Natural killer cell treated with Interleukin-12 subunit alpha and Interleukin-12 subunit beta and Interleukin-15 and Interleukin-18, amount 100 ng/mL, for 72 hours (primary cell): ENCODE results near the gene NIFK. TPM values are rescaled to one million over a fixed set of nuclear protein-coding genes. Genes with fewer than 3 reads are reported as not detected.
"Not testable (repeated sequence)": the region's sequence is repeated elsewhere in the genome, so short reads cannot be mapped to it uniquely, and the experiment has no call there.

Source experiments
- ATAC-seq, 2 donors: fragments of 150-1000 bp; cut with Tn5 transposase in 1 of 2; sonication (Bioruptor Pico), chemical (Tn5 transposase) in 1 of 2; 2 replicates each; pipeline ENCODE4 v1.10.0; 2021
- DNase-seq: peaks from one replicate; pipeline ENCODE4 v3.0.0; 2022; ENCODE audit warnings: low spot score
- H3K27ac Mint-ChIP-seq, 2 donors: 1 replicate in 1 of 2; 2 replicates in 1 of 2; pipeline ENCODE4 v1.8.0; 2022; ENCODE audit warnings: mixed read lengths in 2 of 2, mild to moderate bottlenecking in 1 of 2, moderate library complexity in 1 of 2
- H3K27me3 Mint-ChIP-seq, 2 donors: 1 replicate in 1 of 2; 2 replicates in 1 of 2; pipeline ENCODE4 v1.8.0; 2022; ENCODE audit warnings: mixed read lengths in 2 of 2
- H3K36me3 Mint-ChIP-seq: one replicate; pipeline ENCODE4 v1.8.0; 2022; ENCODE audit warnings: mixed read lengths
- H3K4me1 Mint-ChIP-seq, 2 donors: 1 replicate in 1 of 2; 2 replicates in 1 of 2; pipeline ENCODE4 v1.8.0; 2022; ENCODE audit warnings: low read depth in 2 of 2, mixed read lengths in 2 of 2, mild to moderate bottlenecking in 1 of 2
- H3K4me3 Mint-ChIP-seq: one replicate; pipeline ENCODE4 v1.8.0; 2022; ENCODE audit warnings: mixed read lengths
- H3K9me3 Mint-ChIP-seq: 2 replicates; pipeline ENCODE4 v1.8.0; 2022; ENCODE audit warnings: mixed read lengths
- total RNA-seq, 2 donors: library from RNA; stranded (reverse); gene quantifications; one replicate each; pipeline ENCODE4 v1.2.3, GENCODE V29; 2022

The NIFK gene
- total RNA-seq, 2 donors from 2014 or later, result 90.6 to 105 TPM

GRCh38 chr2:121716126-121716525, 20.5 kb downstream of the NIFK start:
- Mint-ChIP-seq H3K27ac (no peak overlapping the region), H3K36me3 (no peaks in the 10 kb centered on the region)

DNA sequence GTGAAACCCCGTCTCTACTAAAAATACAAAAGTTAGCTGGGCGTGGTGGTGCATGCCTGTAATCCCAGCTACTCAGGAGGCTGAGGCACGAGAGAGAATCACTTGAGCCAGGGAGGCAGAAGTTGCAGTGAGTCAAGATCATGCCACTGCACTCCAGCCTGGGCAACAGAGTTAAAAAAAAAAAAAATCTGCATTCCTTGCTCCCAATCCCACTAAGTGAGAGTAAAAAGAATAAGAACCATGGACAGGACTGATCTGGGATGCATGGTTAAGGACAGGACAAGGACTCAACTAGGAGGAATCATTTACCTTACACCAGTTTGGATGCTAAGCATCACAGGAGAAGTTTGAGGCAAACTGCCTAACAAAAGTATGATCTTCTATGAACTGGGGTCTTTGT, 25.2 kb downstream of the NIFK start:
- not testable (repeated sequence) for H3K9me3 Mint-ChIP-seq, DNase-seq, ATAC-seq, H3K27ac Mint-ChIP-seq, H3K4me3 Mint-ChIP-seq, H3K27me3 Mint-ChIP-seq, H3K4me1 Mint-ChIP-seq, H3K36me3 Mint-ChIP-seq

More at GRCh38 chr2:121716126-121716525, 20.5 kb downstream of the NIFK start:
- ATAC-seq (no peak), DNase-seq (no peak)
- Mint-ChIP-seq H3K9me3 (no peaks in the 10 kb centered on the region), H3K27me3 (no peaks in the 10 kb centered on the region), H3K4me1 (peaks cover 5% of the 10 kb centered on the region in 2 donors), H3K4me3 (no peak overlapping the region)

DNA sequence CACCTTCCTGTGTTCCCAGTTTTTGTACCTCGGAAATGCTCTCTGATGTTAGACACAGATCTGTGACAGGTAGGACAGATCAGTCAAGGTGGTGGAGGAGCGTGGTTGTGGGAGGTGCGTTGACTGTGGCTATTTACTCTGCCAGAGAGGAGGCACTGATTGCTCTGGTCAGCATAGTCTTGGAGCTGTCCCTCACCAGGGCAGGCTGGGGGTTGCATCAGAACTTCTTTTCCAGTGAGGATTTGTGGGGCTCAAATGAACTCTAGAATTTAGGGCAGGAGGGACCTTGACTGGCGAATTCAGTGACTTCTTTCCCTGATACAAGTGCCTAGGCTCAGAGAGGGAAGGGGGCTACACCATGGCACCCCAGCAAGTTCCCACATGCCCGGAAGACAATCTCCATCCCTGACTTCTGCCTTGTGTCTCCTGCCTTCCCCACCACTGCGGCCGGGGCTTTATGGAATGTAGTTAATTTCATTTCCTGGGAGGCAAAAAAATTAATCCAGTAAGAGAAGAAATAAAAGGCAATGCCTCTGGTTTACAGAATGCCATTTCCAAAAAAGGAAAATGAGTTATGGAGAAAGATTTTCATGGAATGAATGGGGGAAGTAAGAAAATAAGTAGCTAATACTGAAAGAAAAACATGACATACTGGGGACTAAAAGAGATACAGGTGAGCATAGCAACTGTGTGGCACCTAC, 26.1 kb downstream of the NIFK start:
- ATAC-seq (no peak), DNase-seq (no peak)
- Mint-ChIP-seq H3K4me3 (no peak overlapping the region), H3K36me3 (no peaks in the 10 kb centered on the region), H3K9me3 (no peaks in the 10 kb centered on the region), H3K27ac (no peak overlapping the region), H3K4me1 (no peaks in the 10 kb centered on the region), H3K27me3 (no peaks in the 10 kb centered on the region)

GRCh38 chr2:121709776-121710469, 26.8 kb downstream of the NIFK start:
- no peaks in the 10 kb centered on the region for H3K36me3 Mint-ChIP-seq
- no peak for DNase-seq
- no peaks in the 10 kb centered on the region for H3K27me3 Mint-ChIP-seq
- H3K4me3 Mint-ChIP-seq, result no peak overlapping the region
- no peaks in the 10 kb centered on the region for H3K9me3 Mint-ChIP-seq
- no peak for ATAC-seq
- peaks cover 0 to 2% of the 10 kb centered on the region in 2 donors for H3K4me1 Mint-ChIP-seq
- H3K27ac Mint-ChIP-seq, result no peak overlapping the region

DNA sequence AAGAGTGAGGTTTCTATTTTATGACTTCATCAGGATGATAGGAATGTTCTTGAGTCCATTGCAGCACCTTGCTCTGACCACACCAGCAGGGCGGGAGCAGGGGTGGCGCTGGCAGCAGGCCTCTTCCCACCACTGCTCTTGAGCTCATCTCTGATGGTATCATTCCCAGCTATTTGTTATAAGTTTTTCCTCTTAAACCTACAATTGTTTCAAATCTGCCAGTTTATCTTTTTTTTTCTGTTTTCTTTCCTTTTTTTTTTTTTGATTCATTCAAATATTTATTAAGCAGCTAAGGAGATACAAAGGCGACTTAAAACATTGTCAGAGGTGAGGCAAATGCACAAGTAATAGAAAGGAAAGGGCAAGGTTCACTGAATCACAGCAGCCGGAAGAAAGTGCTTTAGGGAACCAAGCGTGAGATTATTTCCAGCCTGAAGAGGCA, 28.7 kb downstream of the NIFK start:
- Mint-ChIP-seq H3K27ac (no peak overlapping the region), H3K9me3 (no peaks in the 10 kb centered on the region), H3K4me3 (no peak overlapping the region), H3K4me1 (peaks cover 0 to 2% of the 10 kb centered on the region in 2 donors), H3K36me3 (no peaks in the 10 kb centered on the region), H3K27me3 (no peaks in the 10 kb centered on the region)
- ATAC-seq (no peak), DNase-seq (no peak)

- H3K36me3 Mint-ChIP-seq, result no peaks in the 10 kb centered on the region
- H3K4me1 Mint-ChIP-seq, result peaks cover 3 to 5% of the 10 kb centered on the region in 2 donors
- H3K27me3 Mint-ChIP-seq, result no peaks in the 10 kb centered on the region
- H3K9me3 Mint-ChIP-seq, result no peaks in the 10 kb centered on the region
- ATAC-seq (no peak), DNase-seq (no peak)
- no peak overlapping the region for H3K4me3 Mint-ChIP-seq
- no peak overlapping the region for H3K27ac Mint-ChIP-seq
Measured at GRCh38 chr2:121707344-121707919, 29.2 kb downstream of the NIFK start.

DNA sequence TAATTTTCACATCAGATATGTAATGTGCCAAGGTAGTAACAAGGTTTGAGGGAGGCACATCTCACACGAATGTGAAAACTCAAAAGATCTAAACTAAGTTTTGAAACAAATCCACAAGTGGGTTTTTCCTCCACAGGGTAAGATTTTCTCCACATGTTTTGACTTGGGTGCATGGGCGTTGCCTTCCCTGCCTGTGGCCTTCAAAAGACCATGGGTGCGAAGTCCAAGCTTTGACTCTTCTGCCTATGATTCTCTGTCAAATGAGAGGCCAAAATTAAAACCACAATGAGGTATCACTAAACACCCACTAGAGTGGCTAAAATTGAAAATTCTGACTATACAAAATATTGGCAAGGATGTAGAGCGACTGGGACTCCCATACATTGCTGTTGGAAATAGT, 30.7 kb downstream of the NIFK start:
- no peak overlapping the region for H3K27ac Mint-ChIP-seq
- no peaks in the 10 kb centered on the region for H3K9me3 Mint-ChIP-seq
- DNase-seq, result no peak
- H3K4me3 Mint-ChIP-seq, result no peak overlapping the region
- H3K36me3 Mint-ChIP-seq, result no peaks in the 10 kb centered on the region
- no peaks in the 10 kb centered on the region for H3K27me3 Mint-ChIP-seq
- ATAC-seq, result no peak
- peaks cover 17 to 18% of the 10 kb centered on the region in 2 donors for H3K4me1 Mint-ChIP-seq

DNA sequence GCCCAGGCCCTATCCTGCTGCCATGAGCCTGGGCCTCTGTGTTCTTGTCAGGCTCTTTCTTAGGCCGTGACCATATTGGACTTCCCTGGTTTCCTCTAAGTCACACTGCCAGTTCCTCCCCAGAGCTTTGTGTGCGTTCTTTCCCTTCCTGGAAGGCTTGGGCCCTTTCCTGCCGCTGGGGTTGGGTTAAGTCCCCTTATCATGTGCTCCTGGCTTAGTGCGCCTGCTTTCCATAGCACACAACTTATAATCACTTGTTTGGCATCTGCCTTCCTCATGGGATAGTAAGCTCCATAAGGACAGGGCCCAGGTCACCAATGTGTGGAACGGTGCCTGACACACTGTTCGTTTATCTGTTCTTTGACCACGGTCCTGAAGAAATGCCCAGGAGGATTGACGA, 31.3 kb downstream of the NIFK start:
- Mint-ChIP-seq H3K27ac (no peak overlapping the region), H3K4me3 (no peak overlapping the region)
- no peak for DNase-seq

DNA sequence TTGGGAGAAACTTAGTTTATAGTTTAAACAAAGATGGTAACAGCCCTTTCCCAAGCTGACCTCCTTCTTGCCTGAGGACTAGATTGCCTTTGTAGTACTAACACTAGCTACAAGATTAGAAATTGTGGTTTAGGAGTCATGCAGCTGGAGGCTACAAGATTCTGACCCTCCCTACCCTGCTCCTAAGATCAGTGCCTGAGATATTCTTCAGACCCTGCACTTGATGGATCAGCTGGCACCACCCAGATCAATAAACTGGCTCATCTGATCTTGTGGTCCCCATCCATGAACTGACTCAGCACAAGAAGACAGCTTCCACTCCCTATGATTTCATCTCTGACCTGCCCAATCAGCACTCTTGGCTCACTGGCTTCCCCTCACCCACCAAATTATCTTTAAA, 34.9 kb downstream of the NIFK start:
- not testable (repeated sequence) for H3K27me3 Mint-ChIP-seq, H3K36me3 Mint-ChIP-seq, ATAC-seq, H3K9me3 Mint-ChIP-seq, DNase-seq
- H3K4me1 Mint-ChIP-seq, result peaks cover 50 to 51% of the 10 kb centered on the region in 2 donors
- peak overlapping the region; percentile 69 for H3K4me3 Mint-ChIP-seq
- H3K27ac Mint-ChIP-seq, result peak overlapping the region; percentile 96 to 99

More for the DNA sequence above, 31.3 kb downstream of the NIFK start:
- Mint-ChIP-seq H3K9me3 (no peaks in the 10 kb centered on the region), H3K36me3 (no peaks in the 10 kb centered on the region), H3K4me1 (peaks cover 22 to 24% of the 10 kb centered on the region in 2 donors), H3K27me3 (no peaks in the 10 kb centered on the region)
- ATAC-seq, result no peak

- no peaks in the 10 kb centered on the region for H3K9me3 Mint-ChIP-seq
- peaks cover 49 to 50% of the 10 kb centered on the region in 2 donors for H3K4me1 Mint-ChIP-seq
- peak overlapping the region; percentile 69 for H3K4me3 Mint-ChIP-seq
- ATAC-seq (peak; percentile 97 to 98), DNase-seq (peak; percentile 94)
- H3K27me3 Mint-ChIP-seq, result no peaks in the 10 kb centered on the region
- H3K27ac Mint-ChIP-seq, result peak overlapping the region; percentile 96 to 99
- no peaks in the 10 kb centered on the region for H3K36me3 Mint-ChIP-seq
Measured at GRCh38 chr2:121699421-121700333, 37.0 kb downstream of the NIFK start.

- Mint-ChIP-seq H3K9me3 (no peaks in the 10 kb centered on the region), H3K27me3 (no peaks in the 10 kb centered on the region), H3K27ac (peak overlapping the region; percentile 96 to 99), H3K36me3 (no peaks in the 10 kb centered on the region), H3K4me1 (peaks cover 49 to 50% of the 10 kb centered on the region in 2 donors), H3K4me3 (peak overlapping the region; percentile 69)
- ATAC-seq (peak in 1 of 2 donors; percentile 60), DNase-seq (peak; percentile 64)
Measured at GRCh38 chr2:121698318-121698930, 38.3 kb downstream of the NIFK start.

GRCh38 chr2:121697108-121697631, 39.5 kb downstream of the NIFK start:
- Mint-ChIP-seq H3K36me3 (no peaks in the 10 kb centered on the region), H3K4me1 (peaks cover 45% of the 10 kb centered on the region in 2 donors), H3K27ac (peak overlapping the region; percentile 68 to 96), H3K4me3 (peak overlapping the region; percentile 77), H3K27me3 (no peaks in the 10 kb centered on the region), H3K9me3 (no peaks in the 10 kb centered on the region)
- ATAC-seq (no peak), DNase-seq (no peak)
